Stimulated activated CD4-positive, alpha-beta T cell treated with anti-CD3 and anti-CD28 coated beads, TNF-alpha, amount 100 ng/mL, for 48 hours (primary cell): Measurements from ENCODE around the gene NT5C3A.
A peak's percentile ranks its signal among the peaks of the same experiment; 100 is the strongest.
"Not testable (repeated sequence)": the region's sequence is repeated elsewhere in the genome, so short reads cannot be mapped to it uniquely, and the experiment has no call there.

Experiments
- DNase-seq, 3 donors: peaks; one replicate each; pipeline ENCODE4 v3.0.0-alpha.2; 2020; ENCODE audit warnings: low read depth in 3 of 3

Gene NT5C3A

GRCh38 chr7:33062023-33062781, at the start of gene NT5C3A:
NT5C3A (minus strand) TSS chr7:33062776; CDS start chr7:33062705, 71 bp downstream.
- DNase-seq = peak; percentile 5 to 33 (median 13)

- DNase-seq = no peak
These were observed 49.0 kb upstream of the NT5C3A start for GRCh38 chr7:33111614-33112013.

- DNase-seq = no peak
These were observed 47.2 kb upstream of the NT5C3A start for GRCh38 chr7:33109758-33110238.

- DNase-seq = peak; percentile 58 to 66 (median 63)
These were observed 46.6 kb upstream of the NT5C3A start, which contains the start of gene RP9 for GRCh38 chr7:33109005-33109757. RP9 (minus strand) TSS chr7:33109404; CDS start chr7:33109372, 32 bp downstream.

- peak in 1 of 3 donors; percentile 14 for DNase-seq
These were observed 46.0 kb upstream of the NT5C3A start for GRCh38 chr7:33108554-33109004.

GRCh38 chr7:33107136-33108066, 44.8 kb upstream of the NT5C3A start:
- DNase-seq = no peak

GRCh38 chr7:33101906-33102305, 39.3 kb upstream of the NT5C3A start:
- DNase-seq = no peak

GRCh38 chr7:33100770-33101169, 38.2 kb upstream of the NT5C3A start:
- no peak for DNase-seq

- DNase-seq = no peak
These were observed 36.8 kb upstream of the NT5C3A start for GRCh38 chr7:33099154-33099940.

GRCh38 chr7:33094745-33095275, 32.2 kb upstream of the NT5C3A start:
- DNase-seq = not testable (repeated sequence)

- no peak for DNase-seq
These were observed 30.7 kb upstream of the NT5C3A start for GRCh38 chr7:33093266-33093665.

GRCh38 chr7:33091641-33092191, 29.1 kb upstream of the NT5C3A start:
- DNase-seq = no peak

- no peak for DNase-seq
These were observed 28.5 kb upstream of the NT5C3A start for GRCh38 chr7:33091111-33091531.

- DNase-seq = no peak
These were observed 26.6 kb upstream of the NT5C3A start for GRCh38 chr7:33089142-33089541.

- DNase-seq = no peak
These were observed 25.3 kb upstream of the NT5C3A start for GRCh38 chr7:33087858-33088257.

- DNase-seq = no peak
These were observed 24.8 kb upstream of the NT5C3A start for GRCh38 chr7:33087356-33087755.

GRCh38 chr7:33079763-33080690, 17.5 kb upstream of the NT5C3A start:
- no peak for DNase-seq

- no peak for DNase-seq
These were observed 16.5 kb upstream of the NT5C3A start for GRCh38 chr7:33079096-33079495.

- no peak for DNase-seq
These were observed 14.2 kb upstream of the NT5C3A start for GRCh38 chr7:33076737-33077136.
